GM08714 (cell line): ENCODE results near the gene HADHB.
"Not testable (repeated sequence)": the region's sequence is repeated elsewhere in the genome, so short reads cannot be mapped to it uniquely, and the experiment has no call there.

Source experiments
- H3K4me3 ChIP-seq: fragments of 200-500 bp; sonication (Bioruptor generic); 2 replicates; pipeline ENCODE4 v1.5.1; 2014; ENCODE audit warnings: mild to moderate bottlenecking, low read length, inconsistent platforms
- ZNF274 ChIP-seq: IDR thresholded peaks from 2 replicates; pipeline ENCODE4 v1.6.1; 2012; ENCODE audit warnings: mild to moderate bottlenecking, low read depth, low read length

HADHB gene

DNA sequence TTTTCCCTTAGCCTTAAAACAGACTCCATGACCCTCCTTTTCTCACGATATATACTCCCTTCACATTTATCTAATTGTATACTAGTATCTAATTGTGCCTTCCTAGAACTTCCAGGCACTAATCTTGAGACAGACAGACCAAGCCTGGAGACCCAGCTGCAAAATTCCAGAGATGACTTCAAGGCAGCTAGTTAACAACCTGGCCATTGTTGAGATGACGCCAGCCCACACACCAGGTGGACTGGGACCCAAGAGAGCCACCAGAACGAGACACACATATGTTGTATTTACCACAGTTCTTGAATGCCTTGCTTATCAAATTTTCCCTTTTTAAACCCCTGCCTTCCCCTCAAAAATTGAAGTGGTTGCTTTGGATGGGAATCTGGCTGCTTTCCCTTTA, 52.3 kb downstream of the HADHB start:
- H3K4me3 ChIP-seq: no peak overlapping the region
- no peak for TF ChIP-seq ZNF274

DNA sequence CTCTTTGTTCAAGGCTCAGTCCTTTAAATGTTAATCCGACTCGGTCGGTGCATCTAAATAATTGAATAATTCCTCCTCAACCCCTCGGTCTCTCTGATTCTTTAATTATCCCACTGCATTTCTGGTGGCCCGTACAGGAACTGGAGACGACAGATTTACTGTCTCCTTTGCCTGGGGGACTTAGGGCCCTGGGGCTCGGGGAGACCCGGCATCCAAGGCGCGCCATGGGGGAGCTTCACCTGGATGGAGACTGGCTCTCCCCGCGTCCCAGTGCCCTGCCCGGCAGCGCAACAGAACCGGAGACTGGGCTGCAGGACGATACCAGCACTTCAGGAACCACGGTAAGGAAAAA, 53.5 kb downstream of the HADHB start:
- H3K4me3 ChIP-seq: no peak overlapping the region; the same call in 1 of the 2 replicates
- no peak for TF ChIP-seq ZNF274

GRCh38 chr2:26298638-26299393, 54.1 kb downstream of the HADHB start:
- peak overlapping the region; percentile 48; the same call in 1 of the 2 replicates for H3K4me3 ChIP-seq
- TF ChIP-seq ZNF274: no peak

GRCh38 chr2:26299471-26300101, 54.8 kb downstream of the HADHB start:
- TF ChIP-seq ZNF274: no peak
- H3K4me3 ChIP-seq: peak overlapping the region; percentile 48; the same call in 1 of the 2 replicates

DNA sequence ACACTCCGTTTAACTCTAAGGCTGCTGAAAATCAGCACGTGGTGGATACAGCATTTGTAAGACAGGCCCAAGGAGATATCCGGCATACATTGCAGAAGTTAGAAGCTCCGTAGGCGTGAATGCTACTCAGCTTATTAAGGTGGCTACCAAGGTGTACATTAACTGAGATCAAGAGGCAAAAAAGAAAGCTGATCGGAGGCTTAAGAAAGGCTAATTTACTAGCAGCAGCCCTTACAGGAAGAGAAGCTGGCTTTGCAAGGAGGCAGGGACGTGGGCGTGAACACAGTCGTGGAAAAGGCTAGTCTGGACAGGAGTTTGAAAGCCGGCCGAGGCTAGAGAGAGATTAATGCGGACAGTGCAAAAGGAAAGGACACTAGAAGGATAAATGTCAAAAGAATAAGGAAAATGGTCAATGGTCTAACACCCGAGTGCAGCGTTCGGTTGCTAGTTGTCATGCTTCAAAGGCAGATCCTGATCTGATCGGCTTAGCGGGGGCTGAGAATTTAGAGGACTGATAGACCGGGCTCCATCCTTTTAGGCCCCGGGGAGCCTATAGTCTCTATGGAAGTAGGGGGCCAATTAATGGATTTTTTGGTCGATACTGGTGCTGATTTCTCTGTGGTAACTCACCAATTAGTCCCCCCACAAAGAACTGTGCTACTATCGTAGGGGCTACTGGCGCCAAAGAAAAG, 55.6 kb downstream of the HADHB start:
- no peak for TF ChIP-seq ZNF274
- no peak overlapping the region for H3K4me3 ChIP-seq

DNA sequence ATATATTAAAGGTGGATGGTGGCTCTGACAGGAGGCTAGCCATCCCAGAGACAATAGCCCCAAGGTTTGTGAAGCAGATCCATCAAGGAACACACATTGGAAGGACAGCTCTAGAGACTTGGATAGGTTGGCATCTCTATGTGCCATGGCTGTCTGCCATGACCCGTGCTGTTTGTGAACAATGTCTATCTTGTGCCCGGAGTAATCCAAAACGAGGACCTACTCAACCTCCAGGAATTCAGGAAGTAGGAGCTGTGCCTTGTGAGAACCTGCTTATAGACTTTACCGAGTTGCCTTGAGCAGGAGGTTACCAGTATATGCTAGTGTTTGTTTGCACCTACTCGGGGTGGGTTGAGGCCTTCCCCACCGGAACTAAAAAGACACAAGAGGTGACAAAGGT, 58.1 kb downstream of the HADHB start:
- TF ChIP-seq ZNF274: no peak
- no peak overlapping the region for H3K4me3 ChIP-seq

- not testable (repeated sequence) for H3K4me3 ChIP-seq
Measured at GRCh38 chr2:26305094-26305493, 60.4 kb downstream of the HADHB start.

- no peak for TF ChIP-seq ZNF274
- H3K4me3 ChIP-seq: no peak overlapping the region
Measured at GRCh38 chr2:26305540-26305939, 60.8 kb downstream of the HADHB start.

DNA sequence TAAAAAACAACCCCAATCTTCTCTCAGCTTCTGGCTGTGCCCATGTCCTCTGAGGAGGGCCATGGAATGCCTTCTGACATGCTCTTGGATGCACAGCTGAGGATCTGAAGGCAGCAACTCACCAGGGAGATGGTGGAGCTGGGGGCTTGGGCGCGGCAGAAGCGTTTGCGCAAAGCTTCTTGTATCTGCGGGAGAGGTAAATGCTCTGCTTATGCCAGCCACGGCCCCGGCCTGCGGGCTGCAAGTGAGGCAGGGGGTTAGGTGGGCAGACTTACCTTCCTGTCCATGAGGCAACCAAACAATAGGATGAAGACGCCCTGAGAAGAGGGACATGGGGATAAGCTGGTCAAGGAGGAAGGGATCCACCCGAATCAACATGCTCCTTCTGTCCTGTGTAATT, 65.2 kb downstream of the HADHB start:
- no peak overlapping the region for H3K4me3 ChIP-seq
- TF ChIP-seq ZNF274: no peak

- no peak for TF ChIP-seq ZNF274
- no peak overlapping the region for H3K4me3 ChIP-seq
Measured at GRCh38 chr2:26312471-26312870, 67.7 kb downstream of the HADHB start.

- H3K4me3 ChIP-seq: no peak overlapping the region
- no peak for TF ChIP-seq ZNF274
Measured at GRCh38 chr2:26313446-26313845, 68.7 kb downstream of the HADHB start.

- H3K4me3 ChIP-seq: no peak overlapping the region
- TF ChIP-seq ZNF274: no peak
Measured at GRCh38 chr2:26314243-26314642, 69.5 kb downstream of the HADHB start.

- TF ChIP-seq ZNF274: no peak
- H3K4me3 ChIP-seq: no peak overlapping the region
Measured at GRCh38 chr2:26316041-26316440, 71.3 kb downstream of the HADHB start.

GRCh38 chr2:26316845-26317244, 72.1 kb downstream of the HADHB start:
- TF ChIP-seq ZNF274: no peak
- H3K4me3 ChIP-seq: no peak overlapping the region

DNA sequence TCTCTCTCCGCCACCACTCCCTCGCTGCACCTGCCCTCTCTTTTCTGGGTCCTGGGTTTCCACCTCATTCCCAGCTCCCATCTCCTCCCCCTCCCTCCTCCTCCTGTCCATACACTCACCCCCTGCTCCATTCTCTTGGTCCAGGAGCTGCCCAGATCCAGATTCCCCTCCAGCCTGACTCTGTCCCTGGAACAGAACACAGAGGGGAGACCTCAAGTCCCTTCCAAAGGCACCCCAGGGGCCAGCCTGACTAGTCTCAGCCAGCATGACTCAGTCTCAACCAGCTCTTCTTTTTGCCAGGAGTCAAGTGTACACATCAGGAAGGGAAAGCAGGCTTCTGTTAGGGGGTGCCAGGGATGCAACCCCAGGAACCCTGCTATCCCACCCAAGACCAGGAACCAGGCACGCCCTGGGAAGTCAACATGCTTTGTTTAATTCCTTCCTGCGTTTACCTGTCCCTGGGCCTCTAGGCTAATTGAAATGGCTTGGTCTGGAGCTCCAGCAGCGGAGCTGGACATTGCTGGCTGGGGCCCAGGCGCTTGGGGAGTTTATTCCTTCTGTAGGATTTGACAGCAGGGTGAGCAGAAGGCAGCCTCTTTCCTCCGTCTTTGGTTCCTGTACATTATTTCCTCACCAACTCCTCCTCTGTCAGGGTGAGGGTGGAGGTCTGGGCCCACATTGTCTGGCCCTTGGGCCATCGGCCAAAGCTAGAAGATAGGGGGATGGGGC, 72.8 kb downstream of the HADHB start:
- TF ChIP-seq ZNF274: no peak
- H3K4me3 ChIP-seq: no peak overlapping the region

- no peak for TF ChIP-seq ZNF274
- H3K4me3 ChIP-seq: no peak overlapping the region
Measured at GRCh38 chr2:26318950-26319349, 74.2 kb downstream of the HADHB start.

DNA sequence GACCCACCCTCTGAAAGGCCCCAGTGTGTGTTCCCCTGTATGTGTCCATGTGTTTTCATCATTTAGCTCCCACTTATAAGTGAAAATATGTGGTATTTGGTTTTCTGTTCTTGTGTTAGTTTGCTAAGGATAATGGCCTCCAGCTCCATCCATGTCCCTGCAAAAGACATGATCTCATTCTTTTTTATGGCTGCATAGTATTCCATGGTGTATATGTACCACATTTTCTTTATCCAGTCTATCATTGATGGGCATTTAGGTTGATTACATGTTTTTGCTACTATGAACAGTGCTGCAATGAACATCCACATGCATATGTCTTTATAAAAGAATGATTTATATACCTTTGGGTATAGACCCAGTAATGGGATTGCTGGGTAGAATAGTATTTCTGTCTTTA, 79.7 kb downstream of the HADHB start:
- not testable (repeated sequence) for H3K4me3 ChIP-seq
